NCI-H187 treated with DMSO at 0.1 percent for 48 hours (cell line): ENCODE results near the gene SLIT1.

Experiments
- DNase-seq: peaks from one replicate; lab custom pipeline; 2025; lab: John Stamatoyannopoulos, UW

SLIT1 gene

DNA sequence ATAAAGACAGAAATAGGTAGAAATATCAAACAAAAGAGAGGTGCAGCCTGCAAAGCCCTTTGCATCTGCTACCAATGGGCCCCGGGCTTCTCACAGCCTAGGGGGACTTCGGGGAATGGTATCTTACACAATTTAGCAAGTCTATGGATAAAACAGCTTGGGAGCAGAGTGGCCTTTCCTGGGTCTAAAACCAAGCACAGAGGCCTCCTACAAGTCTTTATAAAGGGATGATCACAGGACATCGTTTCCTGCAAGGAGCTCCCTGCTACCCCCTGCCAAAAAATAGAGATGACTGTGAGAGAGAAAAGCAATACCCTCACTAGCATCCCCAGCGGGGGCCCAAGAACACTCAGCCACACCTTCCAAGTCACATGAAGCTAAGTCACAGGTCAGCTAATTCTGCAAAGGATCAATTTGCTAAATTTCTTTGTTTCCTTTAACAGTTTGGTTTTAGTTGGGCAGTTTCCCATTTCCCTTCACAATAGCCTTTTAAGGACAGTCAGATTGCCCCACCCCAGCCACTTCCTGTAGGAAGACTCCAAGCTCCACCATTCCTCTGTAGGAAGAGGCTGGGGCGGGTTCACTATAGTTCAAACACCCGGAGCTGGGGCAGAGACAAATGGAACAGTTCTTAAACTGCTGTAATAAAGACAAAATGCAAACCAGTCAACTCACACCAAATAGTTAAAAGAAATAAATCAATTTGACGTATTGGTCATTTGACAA, 105.5 kb downstream of the SLIT1 start:
- DNase-seq: no peak

DNA sequence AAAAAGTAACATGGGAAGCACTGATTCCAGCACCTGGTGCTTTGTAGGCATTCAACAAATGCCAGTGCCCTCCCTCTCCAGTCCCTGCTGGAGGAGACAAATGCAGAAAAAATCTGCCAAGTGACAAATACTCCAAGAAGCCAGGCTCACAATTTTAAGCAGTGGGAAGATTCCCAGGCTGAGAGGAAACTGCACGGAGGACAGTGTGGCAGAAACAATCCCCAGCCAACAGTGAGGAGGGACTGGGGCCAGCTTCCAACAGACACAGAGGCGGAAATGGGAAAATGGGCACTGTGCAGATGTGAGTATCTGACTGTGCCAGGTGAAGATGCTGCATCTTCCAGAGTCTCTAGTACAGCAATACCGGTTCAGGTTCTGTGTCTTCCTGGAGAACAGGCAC, 106.3 kb downstream of the SLIT1 start:
- no peak for DNase-seq

DNA sequence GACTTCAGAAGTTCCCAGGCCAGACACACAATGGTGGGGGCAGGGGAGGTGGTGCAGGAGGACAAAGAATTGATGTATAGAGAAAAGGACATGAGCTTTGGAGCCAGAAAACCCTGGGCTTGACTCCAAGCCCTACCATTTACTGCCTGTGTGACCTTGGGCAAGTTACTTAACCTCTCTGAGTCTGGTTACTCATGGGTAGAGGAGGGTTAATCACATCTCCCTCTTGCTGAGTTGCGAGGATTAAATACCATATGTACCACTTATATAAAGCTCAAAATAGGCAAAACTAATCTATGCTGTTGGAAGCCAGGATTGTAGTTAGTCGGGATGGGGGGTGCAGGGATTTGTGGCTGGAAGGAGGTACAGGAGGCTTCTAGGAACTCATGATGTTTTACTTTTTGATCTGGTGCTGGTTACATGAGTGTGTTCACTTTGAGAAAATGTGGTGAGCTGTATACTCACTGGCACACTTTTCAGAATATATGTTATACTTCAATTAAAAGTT, 106.8 kb downstream of the SLIT1 start:
- no peak for DNase-seq

DNA sequence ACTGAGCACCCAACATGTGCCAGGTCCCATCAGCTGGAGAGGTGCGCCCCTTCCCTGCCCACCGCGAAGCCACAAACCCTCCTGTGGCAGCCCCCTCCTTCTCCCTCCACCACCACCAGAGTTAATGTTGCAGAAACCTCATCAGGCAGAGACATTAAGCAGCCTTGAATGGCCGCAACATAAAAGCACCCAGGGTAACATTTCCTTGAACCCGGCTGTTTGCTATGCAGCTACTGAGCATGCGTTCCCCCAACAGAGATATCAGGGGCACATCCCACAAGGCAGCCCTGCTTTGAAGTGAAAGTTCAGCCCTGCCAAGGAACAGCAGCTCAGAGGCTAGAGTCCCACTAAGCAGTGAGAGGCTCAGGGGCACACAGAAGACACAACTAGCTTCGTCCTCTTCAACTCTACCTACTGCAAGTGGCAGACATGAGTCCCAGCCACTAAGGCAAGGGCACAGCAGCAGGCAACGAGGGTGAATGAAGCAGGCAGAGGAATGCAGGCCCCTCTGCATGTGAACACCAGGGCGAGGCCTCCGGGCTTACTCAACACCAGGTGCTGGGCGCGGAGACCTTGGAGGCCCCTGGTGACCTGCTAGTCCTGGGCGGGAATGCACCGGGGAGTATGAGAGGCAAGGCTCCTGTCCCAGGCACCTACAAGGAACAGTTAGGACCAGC, 107.4 kb downstream of the SLIT1 start:
- DNase-seq: no peak

DNA sequence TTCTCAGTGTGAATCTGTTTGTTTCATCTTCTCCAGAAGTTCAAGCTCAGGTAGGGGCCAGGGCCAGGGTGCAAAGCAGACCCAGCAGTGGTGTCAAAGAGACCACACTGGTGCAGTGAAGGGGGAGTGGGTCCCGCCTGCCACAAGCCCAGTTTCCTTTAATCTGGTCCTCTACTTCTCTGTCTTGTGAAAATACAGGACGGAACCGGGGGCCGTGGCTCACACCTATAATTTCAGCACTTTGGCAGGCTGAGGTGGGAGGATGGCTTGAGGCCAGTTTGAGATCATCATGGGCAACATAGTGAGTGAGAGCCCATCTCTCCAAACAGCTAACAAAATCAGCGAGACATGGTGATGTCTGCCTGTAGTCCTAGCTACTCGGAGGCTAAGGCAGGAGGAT, 109.0 kb downstream of the SLIT1 start:
- DNase-seq: no peak

DNA sequence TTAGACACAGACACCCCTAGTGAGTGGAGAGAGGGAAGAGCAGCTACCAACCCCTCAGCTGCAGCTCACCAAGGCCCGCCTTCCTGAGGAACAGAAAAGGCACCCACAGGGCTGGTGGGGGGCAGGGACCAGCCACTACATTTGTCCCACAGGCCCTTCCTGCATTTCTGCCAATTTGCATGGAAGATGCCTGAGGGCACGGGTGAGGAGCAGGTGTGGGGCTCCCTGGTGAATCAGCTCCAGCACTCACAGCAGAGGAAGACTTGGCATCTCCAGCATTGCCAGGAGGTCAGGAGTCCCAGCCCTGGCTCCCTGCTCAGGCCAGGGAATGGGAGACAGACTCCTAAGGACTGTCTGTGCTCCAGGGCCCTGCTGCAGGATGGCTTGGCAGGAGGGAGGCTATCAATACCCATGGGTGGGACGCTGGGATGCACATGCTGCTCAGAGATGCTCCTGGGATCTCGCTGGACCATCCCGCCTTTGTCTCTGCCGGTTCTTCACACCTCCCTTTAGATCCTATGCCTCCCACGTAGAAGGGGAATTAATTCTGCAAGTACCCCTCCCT, 109.7 kb downstream of the SLIT1 start:
- no peak for DNase-seq

DNA sequence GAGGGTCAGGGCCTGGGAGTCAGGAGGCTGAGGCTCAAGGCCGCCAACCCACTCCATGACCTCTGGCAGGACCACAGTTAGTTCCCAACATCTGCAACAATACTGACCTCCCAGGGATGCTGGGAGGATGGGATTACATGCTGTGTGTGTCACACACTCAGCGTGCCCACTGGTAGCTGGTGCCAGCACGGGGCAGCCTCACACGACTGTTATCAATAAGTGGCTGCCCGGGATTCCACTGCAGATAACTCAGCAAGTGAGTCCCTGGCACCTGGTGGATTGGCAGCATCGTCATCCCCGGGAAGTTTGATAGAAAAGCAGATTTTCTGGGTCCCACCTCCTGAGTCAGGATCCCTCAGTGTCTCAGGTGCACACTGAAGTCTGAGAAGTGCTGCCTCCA, 110.3 kb downstream of the SLIT1 start:
- no peak for DNase-seq

DNA sequence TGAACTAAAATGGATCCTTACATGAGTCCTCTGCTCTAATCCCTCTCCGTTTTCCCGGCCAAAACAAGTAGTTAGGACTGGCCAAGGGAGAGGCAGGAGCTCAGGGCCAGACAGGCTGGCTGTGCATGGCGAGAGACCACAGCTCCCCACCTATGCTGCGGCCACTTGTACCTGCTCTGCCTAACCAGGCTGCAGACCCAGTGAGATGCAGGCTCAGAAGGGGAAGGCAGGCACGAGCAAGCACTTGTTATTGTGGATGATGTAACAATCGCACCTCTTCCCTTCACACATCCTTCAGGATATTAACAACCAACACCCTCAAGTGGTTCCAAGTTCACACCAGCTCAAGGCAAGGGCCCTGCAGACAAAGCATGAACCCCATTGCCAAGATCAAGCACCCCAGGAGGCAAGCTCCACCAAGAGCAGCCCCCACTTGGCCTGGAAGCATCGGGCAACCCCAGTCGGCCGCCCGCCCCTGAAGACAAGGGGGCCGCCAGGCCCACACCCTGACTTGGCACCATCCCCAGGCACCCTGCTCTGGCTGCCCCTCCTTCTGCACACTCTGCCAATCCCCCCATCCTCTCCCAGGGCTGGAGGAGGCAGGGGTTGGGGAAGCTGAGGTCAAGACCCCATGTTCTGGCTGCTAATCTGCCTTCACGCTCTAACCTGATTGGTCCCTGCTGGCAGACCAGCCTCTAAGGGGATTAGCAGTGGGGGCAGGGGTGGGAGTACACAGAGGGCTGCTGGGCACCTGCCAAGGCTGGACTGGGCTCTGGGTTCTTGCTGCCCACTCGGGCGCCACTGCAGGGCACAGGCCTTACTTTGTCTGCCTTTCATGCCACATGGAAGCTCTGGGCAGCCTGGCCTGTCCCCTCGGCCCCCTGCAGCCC, 111.3 kb downstream of the SLIT1 start:
- no peak for DNase-seq

DNA sequence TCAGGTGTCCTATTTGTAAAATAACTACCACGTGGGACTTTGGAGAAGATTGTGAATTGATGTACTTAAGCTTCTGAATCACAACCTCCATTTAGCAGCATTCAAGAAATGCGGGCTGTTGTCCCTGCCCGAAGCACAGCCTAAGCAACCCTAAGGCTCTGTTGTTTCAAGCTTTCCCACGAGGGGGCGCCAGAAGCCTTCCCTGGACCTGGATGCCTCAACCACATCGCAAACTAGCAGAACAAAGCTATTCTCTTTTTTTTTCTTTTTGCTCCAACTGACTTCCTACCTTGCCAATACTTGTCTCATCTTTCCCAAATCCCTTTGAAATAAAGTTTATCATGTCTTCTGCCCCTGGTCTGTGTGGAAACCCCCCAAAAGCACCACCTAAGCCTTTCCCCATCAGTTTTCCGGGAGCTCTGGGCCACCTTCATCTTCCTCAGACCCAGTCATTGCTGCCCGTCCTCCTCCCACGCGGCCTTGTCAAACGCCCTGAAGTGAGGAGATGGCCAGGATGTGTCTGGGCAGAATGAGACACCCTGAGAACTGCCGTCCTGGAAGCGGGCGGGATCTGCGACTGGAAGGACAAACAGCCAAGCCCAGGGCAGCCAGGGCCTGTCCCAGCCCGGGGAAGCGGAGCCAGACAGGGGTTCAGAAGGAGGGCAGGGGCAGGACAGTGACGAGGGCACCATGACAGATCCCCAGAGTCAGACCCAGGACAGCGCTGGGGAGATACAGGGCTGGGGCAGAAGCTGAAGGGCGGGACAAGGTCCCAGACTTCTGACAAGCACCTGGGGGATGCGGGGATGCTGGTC, 112.7 kb downstream of the SLIT1 start:
- peak; percentile 2 for DNase-seq

DNA sequence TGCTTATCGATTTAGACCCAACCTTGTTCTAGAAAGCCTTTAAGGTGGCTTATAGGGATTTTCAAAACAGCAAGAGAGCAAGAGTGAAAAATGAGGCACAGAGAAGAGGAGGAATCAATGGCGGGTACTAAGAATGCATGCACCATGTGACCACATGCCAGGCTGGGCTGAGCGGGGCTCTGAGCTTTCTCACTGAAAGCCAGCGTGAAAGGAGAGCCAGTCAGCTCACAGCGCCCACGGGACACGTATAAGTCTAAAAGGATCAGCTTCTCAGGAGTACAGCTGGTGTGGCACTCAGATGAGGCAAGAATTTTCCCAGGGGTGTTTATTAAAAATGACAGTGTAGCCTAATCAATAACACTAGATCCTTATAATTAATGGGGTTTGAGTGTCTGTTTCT, 114.3 kb downstream of the SLIT1 start:
- no peak for DNase-seq

DNA sequence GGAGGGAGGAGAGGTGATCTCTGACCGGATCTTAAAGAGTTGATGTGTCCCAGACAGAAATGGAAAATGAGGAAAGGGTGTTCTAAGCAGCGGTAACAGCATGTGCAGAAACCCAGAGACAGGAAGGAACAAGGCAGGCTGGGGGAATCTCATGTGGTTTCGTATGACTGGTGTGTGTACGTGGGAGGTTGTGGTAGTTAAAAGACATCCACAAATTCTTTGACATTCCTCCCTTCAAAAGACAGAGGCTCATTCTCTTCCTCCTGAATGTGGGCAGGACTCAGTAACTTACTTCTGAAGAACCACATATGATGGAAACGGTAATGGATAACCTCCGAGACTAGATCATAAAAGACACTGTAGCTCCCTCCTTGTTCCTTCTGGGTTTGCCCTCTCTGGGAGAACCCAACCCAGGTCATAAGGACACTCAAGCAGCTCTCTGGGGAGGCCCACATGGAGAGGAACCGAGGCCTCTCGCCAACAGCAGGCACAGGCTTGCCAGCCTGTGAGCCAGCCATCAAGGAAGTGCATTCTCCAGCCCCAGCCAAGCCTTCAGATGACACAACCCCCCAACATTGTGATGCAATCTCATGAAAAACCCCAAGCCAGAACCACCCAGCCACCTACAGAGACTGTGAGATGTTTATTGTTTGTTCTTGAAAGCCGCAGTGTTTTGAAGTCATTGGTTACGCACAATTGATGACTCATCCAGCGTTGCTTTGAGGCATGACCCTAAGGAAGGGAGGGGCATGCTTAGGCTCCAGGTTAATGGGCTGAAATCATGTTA, 116.0 kb downstream of the SLIT1 start:
- DNase-seq: no peak

DNA sequence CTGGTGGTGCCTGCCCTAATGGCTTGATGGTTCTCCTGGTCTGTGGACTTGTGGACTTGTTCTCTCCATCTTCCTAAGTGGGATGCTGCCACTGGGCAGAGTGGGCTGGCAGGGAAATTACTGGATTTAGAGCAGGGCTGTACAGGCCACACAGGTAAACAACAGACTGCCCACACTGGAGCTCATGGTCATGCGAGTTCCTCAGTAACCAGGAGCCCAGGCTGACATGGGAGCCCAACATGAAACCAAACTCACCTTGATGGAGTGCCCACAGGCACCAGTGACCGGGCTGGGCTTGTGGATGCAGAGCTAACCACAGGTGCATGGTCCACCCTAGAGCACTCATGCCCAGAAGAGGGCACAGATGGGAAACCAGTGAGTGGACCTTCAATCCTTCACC, 116.7 kb downstream of the SLIT1 start:
- no peak for DNase-seq

DNA sequence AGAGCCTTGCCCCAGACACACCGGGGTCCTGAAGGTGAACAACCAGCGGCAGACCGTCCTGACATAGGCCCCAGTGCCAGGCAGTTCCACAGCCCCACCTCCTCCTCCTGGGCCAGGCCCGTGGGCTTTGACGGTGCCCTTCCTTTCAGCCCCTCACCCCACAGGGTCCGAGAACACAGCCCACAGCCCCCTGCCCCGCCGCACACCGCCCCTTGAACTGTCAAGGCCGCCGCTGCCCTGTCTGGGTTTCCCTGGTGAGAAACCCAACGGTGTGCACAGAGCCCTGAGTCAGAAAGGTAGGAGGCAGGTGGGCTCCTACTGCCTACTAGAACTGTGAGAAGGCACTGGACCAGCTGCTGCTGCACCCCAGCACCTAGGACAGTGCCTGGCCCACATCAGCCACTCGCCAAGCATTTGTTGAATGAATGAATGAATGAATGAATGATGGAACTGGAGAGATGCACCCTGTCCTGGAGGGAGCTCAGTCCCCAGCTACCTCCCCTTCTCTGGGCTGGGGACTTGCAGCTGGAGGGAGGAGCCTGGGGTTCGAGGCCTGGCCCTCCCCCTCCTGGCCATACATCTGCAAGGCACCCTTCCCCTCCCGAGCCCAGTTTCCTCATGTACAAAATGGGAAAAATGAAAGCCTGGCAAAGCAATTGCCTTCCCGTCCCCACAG, 117.9 kb downstream of the SLIT1 start:
- no peak for DNase-seq

DNA sequence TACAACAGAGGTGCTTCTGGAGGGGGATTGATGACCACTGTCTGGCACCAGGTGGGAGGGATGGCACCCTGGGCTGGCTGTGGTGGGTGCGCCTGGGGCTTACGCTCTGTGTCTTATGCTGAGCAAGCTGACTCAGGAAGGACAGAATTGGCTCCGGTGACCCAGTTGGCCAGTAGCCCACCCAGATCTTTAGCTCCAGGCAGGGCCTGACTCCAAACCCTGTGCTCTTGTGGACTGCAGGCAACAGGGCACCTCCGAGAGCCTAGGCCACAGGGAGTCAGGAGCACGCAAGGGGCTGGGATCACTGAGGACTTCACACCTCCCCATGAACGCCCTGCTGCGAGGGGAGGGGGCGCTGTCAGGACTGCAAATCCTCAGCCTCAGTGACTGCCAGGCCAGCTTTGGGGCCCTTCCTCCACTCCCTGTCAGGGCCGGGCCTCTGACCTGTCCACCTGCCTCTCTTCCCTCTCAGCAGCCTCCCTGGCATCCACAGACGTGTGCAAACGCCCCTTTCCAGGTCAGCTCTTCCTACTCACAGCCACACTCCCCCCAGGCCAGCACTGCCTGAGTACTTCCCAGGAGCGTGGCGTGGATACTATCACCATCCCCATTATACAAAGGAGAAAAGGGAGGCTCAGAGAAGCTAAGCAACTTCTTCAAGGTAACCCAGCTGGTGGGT, 118.7 kb downstream of the SLIT1 start:
- no peak for DNase-seq

DNA sequence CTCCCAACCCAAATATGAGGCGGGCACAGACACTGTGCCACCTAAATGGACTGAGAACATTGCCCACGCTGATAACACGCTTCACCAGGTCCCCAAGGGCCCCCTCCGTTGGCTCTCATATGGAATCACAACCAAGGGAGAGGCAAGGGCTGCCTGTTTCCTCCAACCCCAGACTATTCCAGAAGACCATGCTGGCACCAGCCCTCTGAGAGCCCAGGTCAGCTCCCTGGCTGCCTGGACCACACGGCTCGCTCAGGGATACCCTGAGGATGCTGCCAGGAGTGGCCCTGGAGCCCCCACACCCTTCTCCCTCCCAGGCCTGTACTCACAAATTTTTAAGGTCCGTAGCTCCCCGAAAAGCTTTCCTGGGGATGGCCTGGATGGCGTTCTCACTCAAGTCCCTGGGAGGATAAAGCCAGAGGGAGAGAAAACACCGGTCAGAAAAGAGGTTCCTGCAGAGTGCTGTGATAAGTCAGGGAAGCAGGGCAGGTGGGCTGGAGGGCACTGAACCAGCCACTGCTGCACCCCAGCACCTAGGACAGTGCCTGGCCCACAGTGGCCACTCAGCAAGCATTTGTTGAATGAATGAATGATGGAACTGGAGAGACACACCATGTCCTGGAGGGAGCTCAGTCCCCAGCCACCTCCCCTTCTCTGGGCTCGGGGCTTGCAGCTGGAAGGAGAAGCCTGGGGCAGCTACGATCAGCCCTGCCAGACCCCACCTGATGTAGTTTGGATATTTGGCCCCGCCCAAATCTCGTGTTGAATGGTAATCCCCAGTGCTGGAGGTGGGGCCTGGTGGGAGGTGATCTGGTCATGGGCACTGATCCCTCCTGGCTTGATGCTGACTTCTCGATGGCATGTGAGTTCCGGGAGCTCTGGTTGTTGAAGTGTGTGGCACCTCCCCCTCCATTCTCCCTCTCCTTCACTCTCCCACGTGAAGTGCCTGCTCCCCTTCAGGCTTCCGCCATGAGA, 119.8 kb downstream of the SLIT1 start:
- DNase-seq: no peak

DNA sequence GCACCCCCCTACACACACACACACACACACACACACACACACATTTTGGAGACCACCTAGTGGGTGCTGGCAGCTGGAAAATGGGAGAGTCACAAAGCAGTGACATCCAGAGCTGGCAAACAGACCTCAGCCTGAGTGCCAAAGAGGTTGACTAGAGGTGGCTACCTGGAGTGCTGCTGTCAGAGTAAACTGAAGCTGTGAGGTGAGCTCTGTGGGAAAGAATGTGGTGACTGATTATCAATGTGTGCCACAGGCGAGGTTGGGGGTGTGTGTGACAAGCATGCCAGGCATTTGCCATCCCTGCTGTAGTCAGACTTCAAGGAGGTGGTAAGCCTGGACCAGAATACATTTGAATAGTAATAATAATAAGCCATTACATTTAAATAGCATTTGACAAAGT, 120.6 kb downstream of the SLIT1 start:
- DNase-seq: no peak

DNA sequence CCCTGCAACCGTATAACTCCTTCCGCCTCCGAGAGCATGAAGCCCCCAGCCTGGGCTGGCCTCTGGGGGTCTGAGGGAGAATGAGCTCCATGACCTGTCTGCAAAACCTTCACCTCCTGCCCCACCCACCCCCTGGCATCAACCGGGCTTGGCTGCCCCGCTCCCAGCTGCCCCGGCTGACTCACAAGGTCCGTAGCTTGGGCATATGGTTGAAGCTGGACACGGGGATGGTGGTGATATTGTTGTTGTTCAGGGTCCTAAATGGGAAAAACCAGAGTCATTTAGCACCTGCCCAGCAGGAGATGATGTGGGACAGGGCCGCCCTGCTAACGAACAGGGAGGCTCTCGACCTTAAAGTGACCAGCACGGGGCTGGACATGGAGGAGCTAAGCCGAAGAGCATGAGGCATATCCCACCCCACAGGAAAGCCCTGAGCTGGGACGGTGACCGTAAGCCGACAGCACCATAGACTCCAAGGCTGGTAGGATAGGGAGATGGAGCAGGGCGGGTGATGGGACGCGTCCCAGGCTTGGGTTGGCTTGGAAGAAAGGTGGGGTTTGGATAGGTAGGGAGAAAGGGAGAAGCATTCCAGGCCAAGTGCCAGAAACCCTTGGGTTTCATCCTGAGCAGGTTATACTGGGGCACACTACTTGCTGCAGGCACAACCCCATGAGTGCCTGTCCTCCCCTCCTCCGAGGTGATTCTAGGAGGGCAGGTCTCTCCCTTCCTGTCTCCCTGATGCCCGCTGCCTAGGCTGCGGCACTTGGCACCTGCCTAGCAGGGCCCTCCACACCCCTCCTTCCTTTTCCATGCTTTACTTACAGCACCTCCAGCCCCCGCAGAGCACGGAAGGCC, 121.5 kb downstream of the SLIT1 start:
- no peak for DNase-seq
